Measurements from ENCODE around the gene DMWD.

DMWD gene

GRCh38 chr19:45766869-45767346, 25.7 kb downstream of the DMWD start:
- H3K4me3 ChIP-seq (ENCODE audit: low read depth, low read length), result peak overlapping the region; percentile 71
- DNase-seq (ENCODE audit: low read depth), result no peak
- TF ChIP-seq, protein P1, sequence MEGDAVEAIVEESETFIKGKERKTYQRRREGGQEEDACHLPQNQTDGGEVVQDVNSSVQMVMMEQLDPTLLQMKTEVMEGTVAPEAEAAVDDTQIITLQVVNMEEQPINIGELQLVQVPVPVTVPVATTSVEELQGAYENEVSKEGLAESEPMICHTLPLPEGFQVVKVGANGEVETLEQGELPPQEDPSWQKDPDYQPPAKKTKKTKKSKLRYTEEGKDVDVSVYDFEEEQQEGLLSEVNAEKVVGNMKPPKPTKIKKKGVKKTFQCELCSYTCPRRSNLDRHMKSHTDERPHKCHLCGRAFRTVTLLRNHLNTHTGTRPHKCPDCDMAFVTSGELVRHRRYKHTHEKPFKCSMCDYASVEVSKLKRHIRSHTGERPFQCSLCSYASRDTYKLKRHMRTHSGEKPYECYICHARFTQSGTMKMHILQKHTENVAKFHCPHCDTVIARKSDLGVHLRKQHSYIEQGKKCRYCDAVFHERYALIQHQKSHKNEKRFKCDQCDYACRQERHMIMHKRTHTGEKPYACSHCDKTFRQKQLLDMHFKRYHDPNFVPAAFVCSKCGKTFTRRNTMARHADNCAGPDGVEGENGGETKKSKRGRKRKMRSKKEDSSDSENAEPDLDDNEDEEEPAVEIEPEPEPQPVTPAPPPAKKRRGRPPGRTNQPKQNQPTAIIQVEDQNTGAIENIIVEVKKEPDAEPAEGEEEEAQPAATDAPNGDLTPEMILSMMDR (IDR thresholded peaks at IDR 0.05; ENCODE audit: control insufficient read depth, extremely low read depth, insufficient read depth), result no peak

- TF ChIP-seq, protein P1 (IDR thresholded peaks at IDR 0.05; ENCODE audit: control insufficient read depth, extremely low read depth, insufficient read depth), result no peak
- H3K4me3 ChIP-seq (ENCODE audit: low read depth, low read length), result no peak overlapping the region; the same call in 1 of the 2 replicates
- DNase-seq (ENCODE audit: low read depth), result no peak
Measured at GRCh38 chr19:45766296-45766868, 26.3 kb downstream of the DMWD start.

- DNase-seq (ENCODE audit: low read depth), result no peak
- H3K4me3 ChIP-seq (ENCODE audit: low read depth, low read length), result no peak overlapping the region
- TF ChIP-seq, protein P1 (IDR thresholded peaks at IDR 0.05; ENCODE audit: control insufficient read depth, extremely low read depth, insufficient read depth), result no peak
Measured at GRCh38 chr19:45765702-45766295, 26.8 kb downstream of the DMWD start.

DNA sequence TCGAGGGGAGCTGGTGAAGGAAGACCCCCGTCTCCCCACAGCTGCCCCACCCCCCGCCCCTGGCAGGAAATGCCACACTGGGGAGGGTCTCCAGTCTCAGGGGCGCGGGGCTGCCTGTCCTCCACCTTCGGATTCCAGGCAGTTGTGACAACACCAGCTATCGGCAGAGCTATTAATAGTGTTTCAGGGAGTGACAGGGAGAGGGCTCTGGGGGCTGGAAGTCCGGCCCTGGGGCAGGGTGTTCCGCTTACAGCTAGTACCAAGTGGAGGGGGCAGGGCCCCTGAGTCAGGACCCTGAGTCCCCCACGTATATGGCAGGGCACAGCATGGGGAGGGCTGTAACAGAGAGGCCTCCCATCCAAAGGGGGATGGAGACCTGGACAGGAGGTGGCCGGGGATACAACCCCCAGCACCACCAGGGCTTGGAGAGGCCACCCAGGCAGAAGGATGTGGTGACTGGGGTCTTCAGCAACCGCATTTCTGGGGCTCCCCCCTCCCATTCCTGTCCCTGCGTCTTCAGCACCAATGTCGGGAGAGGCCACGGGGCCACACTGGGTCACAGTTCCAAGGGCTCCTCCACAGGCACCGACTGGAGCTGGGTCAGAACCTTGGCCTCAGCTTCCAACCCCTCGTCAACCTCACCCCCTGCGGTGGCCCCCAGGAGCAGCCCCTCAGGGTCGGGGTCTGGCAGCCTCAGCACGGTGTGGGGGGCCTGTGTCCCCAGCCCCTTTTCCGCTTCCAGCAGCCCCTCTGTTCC, 27.5 kb downstream of the DMWD start:
- no peak overlapping the region for H3K4me3 ChIP-seq (ENCODE audit: low read depth, low read length)
- TF ChIP-seq, protein P1 (IDR thresholded peaks at IDR 0.05; ENCODE audit: control insufficient read depth, extremely low read depth, insufficient read depth), result no peak
- DNase-seq (ENCODE audit: low read depth), result no peak

DNA sequence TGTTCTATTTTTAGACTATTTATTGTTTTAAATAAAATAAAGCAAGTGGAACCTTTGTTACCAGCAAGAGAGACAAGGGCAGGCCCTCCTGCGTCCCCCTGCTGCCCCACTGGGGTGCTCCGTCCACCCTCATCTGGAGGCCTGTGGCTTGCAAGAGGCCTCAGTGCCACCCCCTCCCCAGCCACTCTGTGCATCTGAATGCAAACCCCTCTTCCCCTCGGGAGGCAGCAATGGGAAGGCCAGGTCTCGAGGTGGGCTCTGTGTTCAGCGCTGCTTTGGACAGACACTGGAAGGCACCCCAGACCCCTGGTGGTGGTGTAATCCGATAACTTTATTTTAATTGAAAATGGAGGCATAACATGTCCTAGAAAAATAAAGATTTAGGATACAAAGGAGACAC, 28.2 kb downstream of the DMWD start:
- H3K4me3 ChIP-seq (ENCODE audit: low read depth, low read length), result no peak overlapping the region
- TF ChIP-seq, protein P1 (IDR thresholded peaks at IDR 0.05; ENCODE audit: control insufficient read depth, extremely low read depth, insufficient read depth), result no peak
- DNase-seq (ENCODE audit: low read depth), result no peak

DNA sequence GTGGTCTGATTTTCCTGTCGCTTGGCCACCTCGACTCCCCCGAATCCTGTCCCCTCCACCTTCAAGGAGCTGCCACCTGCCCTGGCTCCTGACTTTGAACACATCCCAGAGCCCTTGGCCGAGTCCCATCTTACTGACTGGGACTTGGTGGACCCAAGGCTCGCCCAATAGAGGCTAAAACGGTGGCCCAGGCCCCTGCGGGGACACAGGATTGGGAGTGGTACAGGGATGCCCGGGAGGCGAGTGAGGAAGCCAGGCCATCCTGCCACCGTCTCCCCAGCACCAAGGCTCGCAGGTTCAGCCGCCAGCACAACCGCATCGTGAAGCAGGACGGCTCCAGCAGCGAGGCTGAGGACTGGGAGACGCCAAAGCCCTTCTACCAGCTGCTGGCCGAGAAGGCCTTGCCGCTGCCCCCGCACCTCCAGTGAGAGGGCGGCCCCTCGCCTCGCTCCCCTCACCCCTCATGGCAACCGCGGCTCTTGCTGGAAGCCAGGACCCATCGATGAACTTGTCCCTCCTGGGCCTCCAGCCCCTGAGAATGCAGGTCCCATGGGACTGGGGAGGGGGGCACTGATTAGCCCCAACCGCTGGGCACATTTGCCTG, 28.9 kb downstream of the DMWD start:
- H3K4me3 ChIP-seq (ENCODE audit: low read depth, low read length), result no peak overlapping the region
- DNase-seq (ENCODE audit: low read depth), result no peak
- TF ChIP-seq, protein P1 (IDR thresholded peaks at IDR 0.05; ENCODE audit: control insufficient read depth, extremely low read depth, insufficient read depth), result no peak
